HG03439 (cell line): ENCODE data around the gene ASPSCR1.
A peak's percentile ranks its signal among the peaks of the same experiment; 100 is the strongest.

Source experiments
- ATAC-seq: cut with Tn5 transposase; IDR thresholded peaks from one replicate; pipeline ENCODE4 v1.9.1; 2021; ENCODE audit warnings: mild to moderate bottlenecking, moderate library complexity; ENCODE audit not compliant: unreplicated experiment

The ASPSCR1 gene

DNA sequence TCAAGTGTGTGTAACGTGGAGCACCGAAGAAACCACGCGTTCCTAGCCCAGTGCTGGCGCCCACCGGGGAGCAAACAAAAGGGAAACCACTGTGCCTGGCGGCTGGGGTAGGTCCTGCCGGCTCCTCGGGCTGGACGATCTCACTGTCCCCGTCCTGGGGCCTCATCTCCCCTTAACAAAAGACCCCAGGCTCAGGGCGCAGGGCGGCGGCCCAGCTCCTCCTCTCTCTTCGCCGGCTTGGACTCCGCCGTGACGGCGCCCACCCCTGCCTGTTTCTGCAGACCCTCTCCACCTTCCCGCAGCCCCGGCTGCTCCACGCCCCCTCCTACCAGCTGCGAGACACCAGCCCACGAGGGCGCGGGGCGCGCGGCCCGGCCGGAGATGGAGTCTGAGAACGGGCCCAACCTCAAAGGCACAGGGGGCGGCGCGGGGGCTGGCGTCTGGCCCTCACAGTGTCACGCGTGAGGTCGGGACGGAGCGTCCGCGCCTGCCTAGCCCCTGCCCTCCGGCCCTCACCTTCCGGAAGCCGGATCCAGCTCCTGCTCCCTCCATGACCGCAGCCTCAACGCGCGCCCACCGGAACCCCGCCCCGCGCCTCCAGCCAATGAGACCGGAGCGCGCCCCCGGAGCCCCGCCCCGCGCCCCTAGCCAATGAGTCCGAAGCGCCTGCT, 45.0 kb downstream of the ASPSCR1 start, which contains the start of gene CENPX:
TSS of gene CENPX (minus strand) at position 569 of the 671 bp plus-strand sequence. CDS start at position 552, 17 bp downstream.
- peak; percentile 10 for ATAC-seq

DNA sequence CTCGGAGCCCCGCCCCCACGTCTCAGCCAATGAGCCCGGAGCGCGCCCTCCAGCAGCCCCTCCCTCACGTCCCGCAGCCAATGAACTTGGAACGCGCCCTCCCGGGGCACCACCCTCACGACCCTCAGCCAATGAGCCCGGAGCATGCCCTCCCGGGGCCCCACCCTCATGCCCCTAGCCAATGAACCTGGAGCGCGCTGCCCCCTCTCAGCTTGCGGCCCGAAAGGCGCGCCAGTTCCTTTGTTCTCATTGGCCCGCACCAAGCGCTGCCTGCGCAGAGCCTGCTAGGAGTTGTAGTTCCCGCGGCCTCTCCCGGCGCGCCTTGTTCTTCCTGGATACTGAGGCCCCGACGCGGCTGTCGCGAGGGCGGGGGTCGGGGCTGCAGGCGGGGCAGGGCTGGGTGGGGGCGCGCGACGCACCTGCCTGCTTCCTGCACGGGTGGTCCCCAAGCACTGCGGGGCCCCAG, 45.6 kb downstream of the ASPSCR1 start, which contains the start of gene LRRC45:
TSS of gene LRRC45 (plus strand) at position 325 of the 466 bp plus-strand sequence. CDS start 339 bp downstream, outside the sequence.
- ATAC-seq = peak; percentile 83

DNA sequence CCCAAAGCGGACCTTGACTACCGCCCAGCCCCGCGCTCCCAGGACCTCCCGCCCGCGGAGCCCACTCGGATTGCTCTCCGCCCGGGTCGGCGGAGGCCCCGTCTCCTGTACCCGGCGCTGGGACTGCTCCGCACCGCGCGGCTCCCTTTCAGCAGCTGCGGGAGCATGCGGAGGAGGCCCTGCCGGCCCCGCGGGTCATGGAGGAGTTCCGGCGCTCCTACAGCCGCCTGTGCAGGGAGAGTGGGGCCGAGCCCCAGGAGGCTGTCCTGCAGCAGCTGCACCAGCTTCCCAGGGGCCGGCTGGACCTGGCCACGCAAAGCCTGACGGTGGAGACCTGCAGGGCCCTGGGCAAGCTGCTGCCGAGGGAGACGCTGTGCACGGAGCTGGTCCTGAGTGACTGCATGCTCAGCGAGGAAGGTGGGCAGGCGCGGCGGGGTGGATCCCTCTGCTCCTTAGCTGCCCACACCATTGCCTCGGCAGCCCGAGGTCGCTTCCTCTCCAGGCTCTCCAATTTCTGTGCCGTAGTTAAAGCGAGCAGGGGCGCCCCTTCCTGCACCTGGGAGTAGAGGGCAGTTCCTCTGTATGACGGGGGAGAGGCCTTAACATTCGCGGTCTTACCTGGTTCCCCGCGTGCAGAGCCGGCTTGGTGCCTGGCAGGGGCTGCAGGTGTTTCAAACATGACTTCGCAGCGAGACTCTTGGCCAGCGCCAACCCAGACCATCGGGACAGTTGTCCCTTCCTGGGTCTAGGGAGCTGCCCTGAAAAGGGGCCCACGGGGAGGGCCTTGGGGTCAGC, 46.2 kb downstream of the ASPSCR1 start:
- ATAC-seq = peak; percentile 0

DNA sequence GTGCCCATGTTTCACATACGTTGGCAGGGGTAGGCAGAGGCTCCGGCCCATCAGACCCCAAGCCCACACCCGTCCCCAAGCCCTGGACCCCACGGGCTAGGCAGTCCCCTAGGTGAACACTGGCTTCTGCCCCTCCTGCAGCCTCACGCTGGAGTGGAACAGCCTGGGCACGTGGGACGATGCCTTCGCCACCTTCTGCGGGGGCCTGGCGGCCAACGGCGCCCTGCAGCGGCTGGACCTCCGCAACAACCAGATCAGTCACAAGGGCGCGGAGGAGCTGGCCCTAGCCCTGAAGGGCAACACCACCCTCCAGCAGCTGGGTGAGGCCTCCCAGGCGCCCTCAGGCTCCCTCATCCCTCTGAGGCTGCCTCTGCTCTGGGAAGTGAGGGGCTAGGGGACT, 47.4 kb downstream of the ASPSCR1 start:
- no peak for ATAC-seq

DNA sequence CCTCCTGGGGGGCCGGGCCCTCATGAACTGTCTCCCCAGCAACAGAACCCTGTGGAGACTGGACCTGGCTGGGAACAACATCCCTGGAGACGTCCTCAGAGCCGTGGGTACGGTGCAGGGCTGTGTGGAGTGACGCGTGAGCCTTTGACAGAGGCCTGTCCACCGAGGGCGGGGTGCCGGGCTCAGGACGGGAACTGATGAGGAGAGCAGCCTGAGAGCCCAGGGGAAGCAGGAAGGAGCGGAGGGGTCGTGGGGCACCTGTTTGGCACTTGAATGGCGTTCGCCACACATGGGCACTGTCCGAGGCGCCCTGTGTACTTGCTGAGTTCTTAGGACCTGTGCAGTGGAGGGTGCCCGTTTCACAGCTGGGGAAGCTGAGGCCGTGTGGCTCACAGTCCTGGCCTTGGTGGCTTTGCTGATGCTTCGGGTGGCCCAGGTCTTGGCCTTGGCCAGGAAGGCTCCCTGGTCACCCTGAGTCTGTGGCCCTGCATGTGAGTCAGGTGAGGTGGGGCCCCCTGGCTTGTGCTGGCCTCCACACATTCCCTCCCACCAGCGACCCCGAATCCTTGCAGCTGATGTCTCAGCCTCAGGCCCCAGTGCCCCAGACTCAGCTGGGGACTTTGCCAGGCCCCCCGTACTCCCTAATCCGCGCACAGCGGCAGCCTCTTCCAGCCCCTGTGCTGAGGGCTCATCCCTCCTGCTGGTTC, 48.1 kb downstream of the ASPSCR1 start:
- no peak for ATAC-seq

DNA sequence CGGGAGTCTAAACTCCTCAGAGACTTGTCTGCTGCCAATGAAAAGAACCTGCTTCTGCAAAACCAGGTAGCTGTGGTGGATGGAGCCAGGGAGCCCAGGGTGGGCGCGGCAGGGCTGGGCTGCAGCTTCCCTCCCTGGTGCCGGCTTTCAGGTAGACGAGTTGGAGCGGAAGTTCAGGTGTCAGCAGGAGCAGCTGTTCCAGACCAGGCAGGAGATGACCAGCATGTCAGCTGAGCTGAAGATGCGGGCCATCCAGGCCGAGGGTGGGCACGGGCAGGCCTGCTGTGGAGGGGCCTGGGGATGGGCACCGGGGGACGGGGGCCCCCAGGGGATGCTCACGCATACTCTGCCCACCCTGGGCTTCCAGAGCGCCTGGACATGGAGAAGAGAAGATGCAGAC, 50.8 kb downstream of the ASPSCR1 start:
- ATAC-seq = no peak

DNA sequence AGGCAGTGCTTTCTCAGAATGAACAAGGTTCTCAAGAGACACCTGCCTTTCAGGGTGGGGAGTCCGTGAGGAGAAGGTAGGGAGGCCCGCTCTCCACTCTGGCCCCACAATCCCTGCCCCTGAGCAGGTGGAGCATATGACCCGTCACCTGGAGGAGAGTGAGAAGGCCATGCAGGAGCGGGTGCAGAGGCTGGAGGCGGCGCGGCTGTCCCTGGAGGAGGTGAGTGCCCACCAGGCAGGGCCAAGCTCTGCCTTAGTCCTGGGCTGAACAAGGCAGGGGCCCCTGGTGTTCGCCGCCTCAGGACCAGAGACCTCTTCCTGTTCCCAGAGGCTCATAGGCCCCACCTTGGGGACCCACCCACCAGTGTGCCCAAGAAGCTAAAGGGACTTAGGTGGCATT, 51.5 kb downstream of the ASPSCR1 start:
- no peak for ATAC-seq

DNA sequence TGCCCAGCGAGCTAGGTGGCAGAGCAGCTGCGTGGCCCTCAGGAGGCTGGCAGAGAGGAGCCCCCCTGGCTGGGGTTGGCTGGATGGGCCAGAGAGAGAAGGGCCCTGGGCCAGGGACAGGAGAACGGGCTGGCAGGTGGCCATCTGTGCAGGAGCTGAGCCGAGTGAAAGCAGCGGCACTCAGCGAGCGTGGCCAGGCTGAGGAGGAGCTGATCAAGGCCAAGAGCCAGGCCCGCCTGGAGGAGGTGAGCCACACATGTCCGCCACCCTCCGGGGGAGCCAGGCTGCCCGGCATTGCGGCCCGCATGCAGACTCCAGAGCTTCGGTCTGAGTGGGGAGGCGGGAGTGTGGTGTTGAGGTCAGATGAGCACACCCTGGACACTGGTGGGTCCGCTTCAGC, 52.0 kb downstream of the ASPSCR1 start:
- ATAC-seq = no peak

DNA sequence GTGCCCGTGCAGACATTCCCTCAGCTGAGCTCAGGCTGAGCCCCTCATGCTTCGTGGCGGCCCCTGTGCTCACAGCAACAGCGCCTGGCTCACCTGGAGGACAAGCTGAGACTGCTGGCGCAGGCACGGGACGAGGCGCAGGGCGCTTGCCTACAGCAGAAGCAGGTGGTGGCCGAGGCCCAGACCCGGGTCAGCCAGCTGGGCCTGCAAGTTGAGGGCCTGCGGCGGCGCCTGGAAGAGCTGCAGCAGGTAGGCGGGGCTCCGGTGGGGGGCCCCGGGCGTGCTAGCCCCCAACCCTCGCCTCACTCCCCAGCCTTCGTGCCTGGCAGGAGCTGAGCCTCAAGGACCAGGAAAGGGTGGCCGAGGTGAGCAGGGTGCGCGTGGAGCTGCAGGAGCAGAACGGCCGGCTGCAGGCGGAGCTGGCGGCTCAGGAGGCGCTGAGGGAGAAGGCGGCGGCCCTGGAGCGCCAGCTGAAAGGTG, 52.6 kb downstream of the ASPSCR1 start:
- no peak for ATAC-seq

DNA sequence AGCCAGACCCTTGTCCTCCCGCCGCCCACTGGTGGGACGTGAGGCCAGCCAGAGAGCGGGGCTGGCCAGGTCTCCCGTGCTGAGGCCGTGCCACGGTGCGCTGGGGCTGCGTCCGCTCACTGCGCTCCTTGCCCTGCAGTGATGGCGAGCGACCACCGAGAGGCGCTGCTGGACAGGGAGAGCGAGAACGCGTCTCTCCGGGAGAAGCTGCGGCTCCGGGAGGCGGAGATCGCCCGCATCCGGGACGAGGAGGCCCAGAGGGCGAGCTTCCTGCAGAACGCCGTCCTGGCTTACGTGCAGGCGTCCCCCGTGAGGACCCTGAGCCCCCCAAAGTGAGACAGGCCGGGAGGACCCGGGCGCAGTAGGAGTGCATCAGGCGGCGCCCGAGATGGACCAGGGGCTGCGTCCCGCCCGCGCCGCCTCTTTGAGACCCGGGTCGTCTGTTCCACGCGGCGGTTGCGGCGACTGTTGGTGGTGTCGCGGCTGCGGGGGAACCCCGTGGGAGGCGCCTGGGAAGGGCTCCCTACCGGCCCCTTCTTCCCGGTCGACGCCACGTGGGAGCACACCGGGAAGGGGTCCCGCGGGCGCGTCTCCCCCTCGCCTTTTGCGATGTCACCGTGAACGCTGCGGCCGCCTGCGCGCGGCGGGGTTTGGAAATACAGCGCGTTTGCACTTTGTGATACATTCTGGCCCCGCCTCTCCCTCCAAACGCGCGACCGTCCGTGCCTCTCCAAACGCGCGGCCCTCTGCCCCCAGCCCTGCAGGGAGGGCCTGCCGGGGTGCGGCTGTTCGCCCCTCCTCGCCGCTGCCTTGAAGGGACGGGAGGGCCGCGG, 53.3 kb downstream of the ASPSCR1 start:
- no peak for ATAC-seq

DNA sequence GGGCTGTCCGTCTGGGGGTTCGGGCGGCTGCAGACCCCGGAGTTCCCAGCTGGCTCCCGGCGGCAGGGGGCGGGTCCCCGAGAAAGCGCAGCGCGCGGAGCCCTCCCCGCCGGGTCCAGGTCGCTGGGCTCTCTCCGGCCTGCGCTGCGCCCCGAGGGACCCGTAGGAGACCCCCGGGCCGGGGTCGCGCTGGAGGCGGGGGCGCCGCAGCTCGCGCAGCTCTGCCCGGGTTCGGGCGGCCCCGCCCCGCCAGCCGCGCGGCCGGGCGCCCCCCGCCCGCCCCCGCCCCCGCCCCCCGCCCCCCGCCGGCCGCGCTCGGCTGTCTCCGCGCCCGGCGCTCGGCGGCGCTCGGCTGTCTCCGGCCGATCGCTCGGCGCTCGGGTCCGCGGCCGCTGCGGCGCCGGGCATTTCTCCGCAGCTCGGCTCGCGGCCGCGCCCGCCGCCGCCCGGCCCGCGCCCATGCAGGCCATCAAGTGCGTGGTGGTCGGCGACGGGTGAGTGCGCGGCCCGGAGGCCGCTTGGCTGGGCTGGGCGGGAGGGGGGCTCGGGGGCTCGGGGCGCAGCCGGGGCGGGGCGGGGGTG, 54.0 kb downstream of the ASPSCR1 start, which contains the start of gene RAC3:
TSS of gene RAC3 (plus strand) at position 376 of the 582 bp plus-strand sequence. CDS start at position 460, 84 bp downstream.
- no peak for ATAC-seq

DNA sequence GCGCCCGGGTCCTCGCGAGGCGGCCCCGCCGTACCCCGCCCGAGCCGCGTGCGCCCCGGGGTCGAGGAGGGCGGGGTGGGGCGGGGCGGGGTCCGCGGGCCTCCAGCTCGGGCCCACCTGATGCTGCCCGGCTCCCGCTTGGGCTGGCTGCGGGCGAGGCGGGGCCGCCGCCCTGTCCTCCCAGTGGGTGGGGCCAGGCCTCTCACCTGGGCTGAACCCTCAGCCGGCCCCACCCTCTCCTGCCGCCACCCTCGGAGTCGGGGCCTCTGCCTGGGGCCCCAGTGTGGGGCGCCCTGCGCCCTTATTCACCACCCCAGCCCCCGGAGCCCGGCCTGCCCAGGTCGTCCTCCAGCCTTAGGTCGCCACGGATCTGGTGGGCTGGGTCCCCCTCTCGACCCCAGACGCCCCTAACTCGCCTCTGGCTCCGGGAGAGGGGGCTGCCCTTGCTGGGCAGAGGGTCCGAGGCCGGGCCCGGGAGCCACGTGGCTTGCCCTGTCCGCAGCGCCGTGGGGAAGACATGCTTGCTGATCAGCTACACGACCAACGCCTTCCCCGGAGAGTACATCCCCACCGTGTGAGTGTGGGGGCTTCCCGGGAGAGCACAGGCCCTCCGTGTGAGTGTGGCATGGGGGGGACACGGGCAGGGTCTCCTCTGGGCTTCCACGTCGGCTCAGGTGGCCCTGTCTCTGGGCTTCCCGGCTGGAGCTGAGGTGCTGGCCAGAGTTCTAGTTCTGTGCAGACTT, 54.6 kb downstream of the ASPSCR1 start:
- ATAC-seq = no peak

DNA sequence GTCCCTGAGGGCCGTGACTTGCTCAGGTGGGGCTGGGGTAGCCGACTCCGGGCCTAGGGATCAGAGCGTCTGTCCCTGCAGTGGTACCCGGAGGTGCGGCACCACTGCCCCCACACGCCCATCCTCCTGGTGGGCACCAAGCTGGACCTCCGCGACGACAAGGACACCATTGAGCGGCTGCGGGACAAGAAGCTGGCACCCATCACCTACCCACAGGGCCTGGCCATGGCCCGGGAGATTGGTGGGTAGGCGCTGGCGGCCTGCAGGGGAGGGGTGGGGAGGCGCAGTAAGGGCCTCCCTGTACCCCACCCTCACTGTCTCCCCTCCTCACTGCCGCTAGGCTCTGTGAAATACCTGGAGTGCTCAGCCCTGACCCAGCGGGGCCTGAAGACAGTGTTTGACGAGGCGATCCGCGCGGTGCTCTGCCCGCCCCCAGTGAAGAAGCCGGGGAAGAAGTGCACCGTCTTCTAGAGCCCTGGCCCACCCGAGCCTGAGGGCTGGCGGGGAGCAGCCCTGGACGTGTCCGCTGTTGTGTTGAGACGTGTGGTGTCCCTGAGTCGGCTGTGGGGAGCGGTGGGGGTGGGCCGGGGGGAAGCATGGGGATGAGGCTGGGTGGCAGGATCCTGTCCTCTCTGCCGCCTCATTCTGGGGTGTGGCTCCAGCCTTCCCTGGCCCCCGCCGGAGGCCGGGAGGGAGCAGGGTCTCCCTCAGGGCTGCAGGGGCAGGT, 56.1 kb downstream of the ASPSCR1 start:
- ATAC-seq = no peak

DNA sequence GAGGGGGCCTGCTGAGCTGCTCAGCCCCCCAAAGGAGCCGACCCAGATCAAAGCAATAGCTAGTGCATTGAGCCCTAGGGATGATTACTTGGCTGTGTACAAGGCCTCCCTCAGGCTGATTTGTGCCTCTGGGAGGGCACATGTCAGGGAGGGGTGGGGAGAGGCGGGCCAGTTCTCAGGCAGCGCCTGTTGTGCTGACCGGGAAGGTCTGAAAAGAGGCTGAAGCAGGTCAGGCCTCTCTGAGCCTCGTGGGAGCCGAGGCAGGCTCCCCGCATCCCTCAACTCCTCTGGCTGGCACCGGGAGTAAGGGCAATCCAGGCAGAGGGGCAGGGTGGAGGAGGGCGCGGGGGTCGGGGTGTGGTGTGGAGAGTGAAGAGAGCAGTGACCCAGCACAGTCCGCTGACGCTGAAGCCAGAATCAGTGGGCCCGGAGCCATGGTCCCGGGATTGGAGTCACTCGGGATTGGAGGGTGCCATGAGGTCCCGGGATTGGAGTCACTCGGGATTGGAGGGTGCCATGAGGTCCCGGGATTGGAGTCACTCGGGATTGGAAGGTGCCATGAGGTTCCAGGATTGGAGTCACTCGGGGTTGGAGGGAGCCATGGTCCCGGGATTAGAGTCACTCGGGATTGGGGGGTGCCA, 57.1 kb downstream of the ASPSCR1 start:
- no peak for ATAC-seq

DNA sequence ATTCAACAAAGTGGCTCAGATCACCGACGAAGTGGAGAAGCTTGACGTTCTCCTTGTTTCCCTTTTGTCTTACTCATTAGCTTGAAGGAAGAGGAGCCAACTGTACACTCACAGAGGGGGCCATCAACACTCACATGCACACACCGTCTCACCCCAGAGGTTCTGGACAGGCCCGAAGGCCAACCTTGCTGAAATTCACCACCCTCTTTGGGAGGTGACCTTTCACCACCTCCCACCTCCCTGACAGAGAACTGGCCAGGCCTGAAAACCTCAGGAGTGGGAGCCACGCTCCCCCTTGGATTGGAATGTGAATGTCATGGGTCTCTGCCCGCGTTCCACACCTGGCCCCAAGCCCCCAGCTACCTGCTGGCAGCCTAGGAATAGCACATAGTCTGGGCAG, 58.1 kb downstream of the ASPSCR1 start:
- ATAC-seq = no peak

DNA sequence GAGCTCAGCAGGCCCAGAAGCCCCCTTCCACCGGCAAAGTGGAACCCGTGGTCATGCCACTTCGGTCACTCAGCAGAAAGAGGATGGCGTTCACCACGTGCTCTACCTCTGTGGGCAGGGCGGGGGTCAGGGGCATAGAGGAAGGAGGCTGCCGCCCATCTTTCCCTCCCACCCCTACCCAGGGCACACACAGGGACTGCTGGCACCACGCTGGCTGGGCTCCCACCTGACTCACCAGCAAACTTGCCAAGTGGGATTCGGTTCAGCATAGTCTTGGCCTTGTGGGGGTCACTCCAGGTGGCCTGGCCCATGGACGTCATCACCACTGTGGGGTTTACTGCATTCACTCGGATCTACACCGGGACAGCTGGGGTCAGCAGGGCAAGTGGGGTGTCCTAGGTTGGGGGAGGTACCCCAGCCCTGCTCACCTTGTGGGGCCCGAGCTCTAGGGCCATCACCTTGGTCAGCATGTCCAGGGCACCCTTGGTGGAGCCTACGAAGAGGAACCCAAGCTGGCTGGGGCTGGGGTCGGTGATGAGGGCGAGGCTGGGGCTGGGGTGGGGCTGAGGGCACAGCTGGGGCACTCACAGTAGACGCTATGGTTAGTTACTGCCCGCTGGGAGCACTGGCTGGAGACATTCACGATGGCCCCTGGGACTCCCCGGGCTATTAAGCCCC, 58.7 kb downstream of the ASPSCR1 start:
- ATAC-seq = no peak

DNA sequence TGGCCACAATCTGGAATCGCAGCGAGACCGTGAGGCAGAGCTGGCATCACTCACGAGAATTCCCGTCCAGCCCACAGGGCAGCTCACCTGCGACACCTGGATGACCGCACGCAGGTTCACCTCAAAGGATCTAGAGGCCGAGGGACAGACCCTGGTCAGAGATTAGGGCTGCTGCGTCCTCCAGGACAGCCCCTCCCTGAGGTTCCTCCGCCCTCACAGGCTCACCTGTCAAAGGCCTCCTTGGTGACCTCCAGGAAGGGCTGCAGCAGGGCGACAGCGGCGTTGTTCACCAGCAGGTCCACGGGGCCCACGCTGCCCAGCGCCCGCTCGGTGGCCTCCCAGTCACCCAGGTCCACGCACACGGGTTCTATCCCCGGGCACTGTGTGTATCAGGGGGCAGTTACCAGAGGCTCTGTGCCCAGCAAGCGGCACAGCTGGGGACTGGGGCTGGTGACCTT, 59.2 kb downstream of the ASPSCR1 start:
- no peak for ATAC-seq
